H9 (cell line): ENCODE data around the gene GALE. TPM values are rescaled to one million over a fixed set of nuclear protein-coding genes. Genes with fewer than 3 reads are reported as not detected.

Experiments used
- DNase-seq: peaks from one replicate; pipeline ENCODE4 v3.0.0-alpha.2; 2017
- H2AFZ ChIP-seq: one replicate; pipeline ENCODE4 v1.6.1; 2013; ENCODE audit warnings: mild to moderate bottlenecking, low read length, control low read depth, moderate library complexity
- H2AK5ac ChIP-seq: 2 replicates; pipeline ENCODE4 v1.6.1; 2013; ENCODE audit warnings: low read length, control low read depth, mixed read lengths; ENCODE audit not compliant: insufficient read length
- H2BK120ac ChIP-seq: one replicate; pipeline ENCODE4 v1.6.1; 2013; ENCODE audit warnings: low read depth, mild to moderate bottlenecking, low read length, control low read depth, inconsistent platforms; ENCODE audit not compliant: poor library complexity, severe bottlenecking
- H2BK12ac ChIP-seq: 2 replicates; pipeline ENCODE4 v1.6.1; 2013; ENCODE audit warnings: low read length, control low read depth, mixed read lengths, low read depth; ENCODE audit not compliant: insufficient read length
- H2BK15ac ChIP-seq: 2 replicates; pipeline ENCODE4 v1.6.1; 2013; ENCODE audit warnings: low read depth, low read length, control low read depth
- H2BK20ac ChIP-seq: one replicate; pipeline ENCODE4 v1.6.1; 2013; ENCODE audit warnings: low read depth, mild to moderate bottlenecking, low read length, control low read depth, inconsistent platforms; ENCODE audit not compliant: poor library complexity, severe bottlenecking
- H2BK5ac ChIP-seq: 2 replicates; pipeline ENCODE4 v1.6.1; 2013; ENCODE audit warnings: low read length, control low read depth, mixed read lengths; ENCODE audit not compliant: insufficient read length
- H3K14ac ChIP-seq: 2 replicates; pipeline ENCODE4 v1.6.1; 2013; ENCODE audit warnings: low read length, control low read depth; ENCODE audit not compliant: insufficient read depth
- H3K18ac ChIP-seq: 2 replicates; pipeline ENCODE4 v1.6.1; 2013; ENCODE audit warnings: low read depth, mild to moderate bottlenecking, mixed read lengths, low read length, control low read depth; ENCODE audit not compliant: insufficient read length
- H3K23ac ChIP-seq: 2 replicates; pipeline ENCODE4 v1.6.1; 2013; ENCODE audit warnings: low read length, control low read depth, mixed read lengths, low read depth; ENCODE audit not compliant: insufficient read length
- H3K23me2 ChIP-seq: 2 replicates; pipeline ENCODE4 v1.6.1; 2013; ENCODE audit warnings: low read depth, mild to moderate bottlenecking, mixed read lengths, low read length, control low read depth; ENCODE audit not compliant: insufficient read length, poor library complexity, severe bottlenecking
- H3K27ac ChIP-seq: 2 replicates; pipeline ENCODE4 v1.5.1; 2013; ENCODE audit warnings: low read length, control low read depth, mixed read lengths, low read depth; ENCODE audit not compliant: insufficient read length
- H3K27me3 ChIP-seq: 2 replicates; pipeline ENCODE4 v1.6.1; 2013; ENCODE audit warnings: low read length, control low read depth, inconsistent platforms; ENCODE audit not compliant: insufficient read depth
- H3K4ac ChIP-seq: 2 replicates; pipeline ENCODE4 v1.6.1; 2013; ENCODE audit warnings: low read depth, mild to moderate bottlenecking, control low read depth, inconsistent platforms, low read length, moderate library complexity
- H3K4me1 ChIP-seq: 2 replicates; pipeline ENCODE4 v1.6.1; 2013; ENCODE audit warnings: low read length, control low read depth, inconsistent platforms; ENCODE audit not compliant: insufficient read depth
- H3K4me2 ChIP-seq: 2 replicates; pipeline ENCODE4 v1.6.1; 2013; ENCODE audit warnings: low read length, control low read depth, mixed read lengths; ENCODE audit not compliant: insufficient read length, insufficient read depth
- H3K56ac ChIP-seq: 2 replicates; pipeline ENCODE4 v1.6.1; 2013; ENCODE audit warnings: low read depth, mild to moderate bottlenecking, mixed read lengths, low read length, control low read depth; ENCODE audit not compliant: insufficient read length
- H3K79me1 ChIP-seq: 2 replicates; pipeline ENCODE4 v1.6.1; 2013; ENCODE audit warnings: low read depth, mild to moderate bottlenecking, moderate library complexity, low read length, control low read depth, inconsistent platforms; ENCODE audit not compliant: insufficient read depth, poor library complexity, severe bottlenecking
- H3K79me2 ChIP-seq: 2 replicates; pipeline ENCODE4 v1.6.1; 2013; ENCODE audit warnings: low read length, control low read depth, inconsistent platforms; ENCODE audit not compliant: insufficient read depth
- H3K9ac ChIP-seq: 2 replicates; pipeline ENCODE4 v1.6.1; 2013; ENCODE audit warnings: low read length, control low read depth, mixed read lengths; ENCODE audit not compliant: insufficient read length; ENCODE audit errors: extremely low read depth
- H3K9me3 ChIP-seq: one replicate; pipeline ENCODE4 v1.6.1; 2013; ENCODE audit warnings: low read depth, low read length, inconsistent platforms; ENCODE audit not compliant: control insufficient read depth
- H3T11ph ChIP-seq: one replicate; pipeline ENCODE4 v1.6.1; 2013; ENCODE audit warnings: mild to moderate bottlenecking, low read length, control low read depth, inconsistent platforms
- H4K20me1 ChIP-seq: one replicate; pipeline ENCODE4 v1.6.1; 2013; ENCODE audit not compliant: control insufficient read depth, insufficient read length, insufficient read depth
- H4K5ac ChIP-seq: 2 replicates; pipeline ENCODE4 v1.6.1; 2013; ENCODE audit warnings: low read depth, mild to moderate bottlenecking, mixed read lengths, low read length, control low read depth; ENCODE audit not compliant: insufficient read length
- H4K8ac ChIP-seq: replicated peaks from 2 replicates; pipeline ENCODE4 v1.6.1; 2013; ENCODE audit warnings: low read length, control low read depth, mixed read lengths, low read depth; ENCODE audit not compliant: insufficient read length
- H4K91ac ChIP-seq: 2 replicates; pipeline ENCODE4 v1.6.1; 2013; ENCODE audit warnings: low read depth, mild to moderate bottlenecking, moderate library complexity, mixed read lengths, low read length, control low read depth; ENCODE audit not compliant: insufficient read length
- H3K27ac Mint-ChIP-seq, 3 experiments: 2 replicates in 2 of 3; 3 replicates in 1 of 3; pipeline ENCODE4 v1.8.0; 2020 to 2021; ENCODE audit warnings: mixed read lengths in 3 of 3, mild to moderate bottlenecking in 1 of 3, moderate library complexity in 1 of 3
- H3K27me3 Mint-ChIP-seq: 2 replicates; pipeline ENCODE4 v1.8.0; 2021; ENCODE audit warnings: low read depth, mild to moderate bottlenecking, moderate library complexity, mixed read lengths
- H3K36me3 Mint-ChIP-seq, 3 experiments: 2 replicates in 2 of 3; 3 replicates in 1 of 3; pipeline ENCODE4 v1.8.0; 2020 to 2021; ENCODE audit warnings: low read depth in 3 of 3, mixed read lengths in 3 of 3; ENCODE audit not compliant: insufficient read depth in 1 of 3
- H3K4me1 Mint-ChIP-seq, 2 experiments: 2 replicates each; pipeline ENCODE4 v1.8.0; 2020; ENCODE audit warnings: mixed read lengths in 2 of 2
- H3K4me3 Mint-ChIP-seq, 2 experiments: 2 replicates in 1 of 2; 3 replicates in 1 of 2; pipeline ENCODE4 v1.8.0; 2020 to 2021; ENCODE audit warnings: mild to moderate bottlenecking in 2 of 2, mixed read lengths in 2 of 2, moderate library complexity in 1 of 2
- H3K9me3 Mint-ChIP-seq, 2 experiments: 2 replicates in 1 of 2; 3 replicates in 1 of 2; pipeline ENCODE4 v1.8.0; 2020; ENCODE audit warnings: mild to moderate bottlenecking in 2 of 2, mixed read lengths in 2 of 2, moderate library complexity in 1 of 2
- CTCF ChIP-seq: fragments of 200-600 bp; sonication (generic); conservative IDR thresholded peaks from 3 replicates; pipeline ENCODE4 v1.8.0; 2021; ENCODE audit warnings: antibody characterized with exemption, mild to moderate bottlenecking
- WGBS: extraction: QIAGEN DNeasy Blood & Tissue Kit; methylation state at CpG from one replicate; pipeline ENCODE4 v1.1.7; 2013; ENCODE audit warnings: missing lambda C conversion rate, low lambda C conversion rate, mixed read lengths; ENCODE audit not compliant: insufficient read length; ENCODE audit errors: extremely low coverage; 5-methylcytosine and 5-hydroxymethylcytosine counted together
- total RNA-seq: library from RNA; stranded (reverse); gene quantifications from 2 replicates; pipeline ENCODE4 v1.2.1, GENCODE V29; 2021

Gene GALE
- total RNA-seq, 1 experiment from 2014 or later = 36.0 TPM

DNA sequence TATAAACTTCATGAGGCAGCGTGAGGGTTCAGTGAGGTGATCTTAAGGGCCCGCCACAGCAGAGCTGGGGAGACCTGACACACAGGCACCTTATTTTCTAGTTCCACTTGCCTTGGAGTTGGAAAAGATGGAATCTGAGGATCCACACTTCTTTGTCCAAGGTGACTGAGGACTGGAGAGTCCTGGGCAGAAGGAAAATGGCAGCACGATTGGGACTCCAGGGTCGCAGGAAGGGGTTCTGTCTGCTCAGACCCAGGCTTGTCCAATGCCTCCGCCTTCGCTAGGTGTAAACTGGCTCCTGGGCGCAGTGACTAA, 1.3 kb downstream of the GALE start:
- Histone ChIP-seq H3K4me2 (peak overlapping the region; percentile 78), H3K56ac (no peak overlapping the region), H2BK20ac (no peak overlapping the region), H4K5ac (no peak overlapping the region), H2BK15ac (no peak overlapping the region), H3T11ph (no peak overlapping the region), H3K9me3 (no peaks in the 10 kb centered on the region), H3K14ac (no peak overlapping the region), H3K23me2 (peaks cover 11% of the 10 kb centered on the region), H2BK5ac (no peak overlapping the region), H4K20me1 (no peaks in the 10 kb centered on the region), H2BK120ac (no peak overlapping the region), H3K18ac (no peak overlapping the region), H3K4ac (no peak overlapping the region), H4K91ac (no peak overlapping the region), H3K79me2 (no peaks in the 10 kb centered on the region), H2AK5ac (no peak overlapping the region), H3K27me3 (no peaks in the 10 kb centered on the region), H2BK12ac (no peak overlapping the region), H2AFZ (no peak overlapping the region), H4K8ac (no peak overlapping the region), H3K9ac (no peak overlapping the region), H3K27ac (no peak overlapping the region), H3K79me1 (no peaks in the 10 kb centered on the region), H3K4me1 (no peaks in the 10 kb centered on the region; the same call in 1 of the 2 replicates), H3K23ac (no peak overlapping the region)
- peaks cover 9 to 11% of the 10 kb centered on the region in 2 experiments for H3K4me1 Mint-ChIP-seq
- no CpG with 5 or more reads among the region's 7 CpGs for WGBS
- H3K36me3 Mint-ChIP-seq = peaks cover 4 to 35% (median 27%) of the 10 kb centered on the region in 3 experiments; a peak in 5 of 7 replicates
- peaks cover 8% of the 10 kb centered on the region for H3K27me3 Mint-ChIP-seq
- H3K9me3 Mint-ChIP-seq = no peaks in the 10 kb centered on the region
- H3K4me3 Mint-ChIP-seq = peak overlapping the region; percentile 90 to 91
- DNase-seq = no peak
- 0 out of 7 replicates have a peak overlapping the region, but pooled peaks of 1 of the 3 experiments have one; percentile 15 for H3K27ac Mint-ChIP-seq
- no peak for TF ChIP-seq CTCF
